ENCODE data around the gene CLEC19A. TPM values are rescaled to one million over a fixed set of nuclear protein-coding genes. Genes with fewer than 3 reads are reported as not detected.

Gene CLEC19A
- total RNA-seq (2022): 0.15 TPM in 1 of 2 replicates, not detected in the other
- Bru-seq, nascent RNA: percentile 11 among the genes with signal in this experiment
- BruChase-seq, experiment 1, labeled RNA remaining after a 6-hour chase: percentile 13 among the genes with signal in this experiment
- BruChase-seq, experiment 2, labeled RNA remaining after a 2-hour chase: percentile 11 among the genes with signal in this experiment
- long read RNA-seq, partial matches to known transcripts: 0 of 2 reads
- long read RNA-seq, other reads (novel, unspliced or antisense): 2 of 2 reads

DNA sequence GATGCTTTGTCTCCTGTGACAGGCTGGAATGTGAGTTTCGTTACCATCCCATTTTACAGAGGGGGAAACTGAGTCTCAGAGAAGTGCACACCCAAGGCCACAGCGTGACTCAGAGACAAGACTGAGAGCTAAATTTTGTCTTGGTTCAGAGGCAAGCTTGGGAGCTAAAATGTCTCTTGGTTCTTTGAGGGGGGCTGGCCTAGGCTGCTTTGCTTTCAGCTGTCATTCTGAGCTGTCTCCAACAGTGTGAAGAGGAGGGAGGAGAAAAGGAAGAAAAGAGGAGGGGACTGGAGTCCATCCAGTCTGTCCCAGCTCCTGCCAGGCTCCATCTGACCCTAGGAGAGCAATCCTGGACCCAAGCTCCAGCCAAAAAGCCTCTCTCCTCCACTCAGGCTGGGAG, at the start of gene CLEC19A:
TSS of gene CLEC19A (plus strand) at position 301 of the 400 bp plus-strand sequence. CDS start 121 bp downstream, outside the sequence.
- Mint-ChIP-seq H3K36me3 (ENCODE audit: insufficient read depth, unreplicated experiment) (no peaks in the 10 kb centered on the region), H3K27ac (ENCODE audit: unreplicated experiment) (no peak within 1 kb of the TSS), H3K4me1 (ENCODE audit: low read depth, unreplicated experiment) (peaks cover 16% of the 10 kb centered on the region), H3K27me3 (ENCODE audit: unreplicated experiment) (peaks cover 8% of the 10 kb centered on the region), H3K9me3 (ENCODE audit: low read depth, unreplicated experiment) (peaks cover under 1% of the 10 kb centered on the region), H3K4me3 (ENCODE audit: low read depth, unreplicated experiment) (no peak within 1 kb of the TSS)
- no peak for DNase-seq
- no TSS peak for BruUV-seq (replicated peaks)
- intact Hi-C loops (cut with micrococcal nuclease; ENCODE audit: unreplicated experiment): no loop called here
- TF ChIP-seq, protein P1, sequence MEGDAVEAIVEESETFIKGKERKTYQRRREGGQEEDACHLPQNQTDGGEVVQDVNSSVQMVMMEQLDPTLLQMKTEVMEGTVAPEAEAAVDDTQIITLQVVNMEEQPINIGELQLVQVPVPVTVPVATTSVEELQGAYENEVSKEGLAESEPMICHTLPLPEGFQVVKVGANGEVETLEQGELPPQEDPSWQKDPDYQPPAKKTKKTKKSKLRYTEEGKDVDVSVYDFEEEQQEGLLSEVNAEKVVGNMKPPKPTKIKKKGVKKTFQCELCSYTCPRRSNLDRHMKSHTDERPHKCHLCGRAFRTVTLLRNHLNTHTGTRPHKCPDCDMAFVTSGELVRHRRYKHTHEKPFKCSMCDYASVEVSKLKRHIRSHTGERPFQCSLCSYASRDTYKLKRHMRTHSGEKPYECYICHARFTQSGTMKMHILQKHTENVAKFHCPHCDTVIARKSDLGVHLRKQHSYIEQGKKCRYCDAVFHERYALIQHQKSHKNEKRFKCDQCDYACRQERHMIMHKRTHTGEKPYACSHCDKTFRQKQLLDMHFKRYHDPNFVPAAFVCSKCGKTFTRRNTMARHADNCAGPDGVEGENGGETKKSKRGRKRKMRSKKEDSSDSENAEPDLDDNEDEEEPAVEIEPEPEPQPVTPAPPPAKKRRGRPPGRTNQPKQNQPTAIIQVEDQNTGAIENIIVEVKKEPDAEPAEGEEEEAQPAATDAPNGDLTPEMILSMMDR (IDR thresholded peaks at IDR 0.05; ENCODE audit: unreplicated experiment): no peak
- CTCF ChIA-PET: interaction anchor here (0.6 kb wide), 1 partner anchor 43 kb away, joined by 7 read pairs; no protein-coding TSS in a partner anchor

DNA sequence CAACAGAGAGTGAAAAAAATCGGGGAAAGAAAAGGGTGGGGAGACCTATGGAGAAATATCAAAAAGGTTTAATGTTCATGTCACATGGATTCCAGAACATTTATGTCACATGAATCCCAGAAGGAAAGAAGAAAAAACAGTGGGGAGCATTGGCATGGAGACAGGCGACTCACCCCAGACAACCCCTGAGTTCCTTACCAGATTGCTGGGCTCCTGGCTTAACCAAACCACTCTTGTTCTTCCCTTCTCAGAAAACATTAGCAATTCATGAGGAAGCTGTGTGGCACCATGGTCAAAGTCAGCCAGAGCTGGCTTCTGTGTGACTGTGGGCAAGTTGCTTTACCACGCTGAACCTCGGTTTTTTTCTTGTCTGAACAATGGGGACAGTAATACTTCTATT, 49.6 kb upstream of the CLEC19A start:
- H3K27me3 Mint-ChIP-seq (ENCODE audit: unreplicated experiment): no peaks in the 10 kb centered on the region
- H3K9me3 Mint-ChIP-seq (ENCODE audit: low read depth, unreplicated experiment): peaks cover 7% of the 10 kb centered on the region
- H3K4me3 Mint-ChIP-seq (ENCODE audit: low read depth, unreplicated experiment): no peak overlapping the region
- H3K4me1 Mint-ChIP-seq (ENCODE audit: low read depth, unreplicated experiment): peaks cover 11% of the 10 kb centered on the region
- no peak for DNase-seq
- CTCF ChIA-PET: no interaction called here
- TF ChIP-seq, protein P1 (IDR thresholded peaks at IDR 0.05; ENCODE audit: unreplicated experiment): no peak
- H3K27ac Mint-ChIP-seq (ENCODE audit: unreplicated experiment): no peak overlapping the region
- intact Hi-C loops (cut with micrococcal nuclease; ENCODE audit: unreplicated experiment): no loop called here
- no TSS peak for BruUV-seq (replicated peaks)
- H3K36me3 Mint-ChIP-seq (ENCODE audit: insufficient read depth, unreplicated experiment): peaks cover 4% of the 10 kb centered on the region

DNA sequence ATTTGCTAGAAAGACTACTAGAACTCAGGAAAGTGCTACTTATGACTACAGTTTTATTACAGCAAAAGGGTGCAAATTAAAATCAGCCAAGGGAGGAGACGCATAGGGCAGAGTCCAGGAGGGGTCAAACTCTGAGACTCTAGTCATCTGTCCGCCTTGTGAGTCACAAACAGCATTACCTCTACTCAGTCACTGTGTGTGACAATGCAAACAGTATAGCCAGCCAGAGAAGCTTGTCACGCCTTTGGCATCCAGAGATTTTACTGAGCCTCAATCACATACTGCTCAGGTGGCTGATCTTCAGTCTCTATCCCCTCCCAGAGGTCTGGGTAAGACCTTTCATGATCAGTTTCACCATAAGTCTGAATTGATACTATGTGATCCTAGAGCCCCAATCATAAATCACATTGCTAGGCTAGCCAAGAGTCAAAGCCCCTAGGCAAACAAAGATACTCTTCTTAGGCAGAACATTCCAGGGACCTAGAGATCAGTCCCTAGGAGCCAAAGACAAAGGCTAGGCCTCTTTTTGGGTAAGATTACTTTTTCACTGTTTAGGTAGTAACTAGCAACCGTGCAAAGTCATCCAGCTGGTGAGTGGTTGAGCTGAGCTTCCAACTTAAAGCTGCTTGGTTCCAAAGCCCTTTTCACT, 48.8 kb upstream of the CLEC19A start:
- no peak overlapping the region for H3K4me3 Mint-ChIP-seq (ENCODE audit: low read depth, unreplicated experiment)
- intact Hi-C loops (cut with micrococcal nuclease; ENCODE audit: unreplicated experiment): no loop called here

DNA sequence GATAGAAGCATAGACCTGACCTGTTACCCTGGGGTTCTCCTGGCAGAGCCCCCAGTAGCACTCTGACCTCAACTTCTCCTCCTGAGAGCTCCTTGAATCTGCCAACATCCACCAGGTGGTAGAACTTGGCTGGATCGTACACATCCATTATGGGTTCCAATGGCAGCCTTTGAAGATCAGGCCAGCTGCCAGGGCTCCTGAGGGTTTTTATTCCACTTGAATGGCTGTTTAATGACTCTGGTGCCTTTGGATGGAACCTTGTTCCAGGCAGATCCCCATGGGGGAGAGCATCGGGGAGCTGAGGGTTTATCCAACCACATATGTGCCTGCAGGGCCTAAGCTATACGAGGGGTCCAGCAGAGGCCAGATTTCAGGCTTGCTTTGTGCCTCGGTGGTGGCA, 47.1 kb upstream of the CLEC19A start:
- peaks cover 11% of the 10 kb centered on the region for H3K4me1 Mint-ChIP-seq (ENCODE audit: low read depth, unreplicated experiment)

More for the DNA sequence above, 48.8 kb upstream of the CLEC19A start:
- peak overlapping the region; percentile 50 for H3K27ac Mint-ChIP-seq (ENCODE audit: unreplicated experiment)
- CTCF ChIA-PET: no interaction called here
- H3K9me3 Mint-ChIP-seq (ENCODE audit: low read depth, unreplicated experiment): peaks cover 7% of the 10 kb centered on the region
- TF ChIP-seq, protein P1 (IDR thresholded peaks at IDR 0.05; ENCODE audit: unreplicated experiment): no peak
- H3K36me3 Mint-ChIP-seq (ENCODE audit: insufficient read depth, unreplicated experiment): peaks cover 4% of the 10 kb centered on the region
- H3K4me1 Mint-ChIP-seq (ENCODE audit: low read depth, unreplicated experiment): peaks cover 11% of the 10 kb centered on the region
- DNase-seq: peak; percentile 45
- no peaks in the 10 kb centered on the region for H3K27me3 Mint-ChIP-seq (ENCODE audit: unreplicated experiment)
- no TSS peak for BruUV-seq (replicated peaks)

More for the DNA sequence above, 47.1 kb upstream of the CLEC19A start:
- Mint-ChIP-seq H3K4me3 (ENCODE audit: low read depth, unreplicated experiment) (no peak overlapping the region), H3K27me3 (ENCODE audit: unreplicated experiment) (no peaks in the 10 kb centered on the region), H3K36me3 (ENCODE audit: insufficient read depth, unreplicated experiment) (no peaks in the 10 kb centered on the region), H3K9me3 (ENCODE audit: low read depth, unreplicated experiment) (peaks cover 7% of the 10 kb centered on the region), H3K27ac (ENCODE audit: unreplicated experiment) (no peak overlapping the region)
- DNase-seq: no peak
- CTCF ChIA-PET: no interaction called here
- intact Hi-C loops (cut with micrococcal nuclease; ENCODE audit: unreplicated experiment): no loop called here
- TF ChIP-seq, protein P1 (IDR thresholded peaks at IDR 0.05; ENCODE audit: unreplicated experiment): no peak
- BruUV-seq (replicated peaks): no TSS peak
